ENCODE data around the gene RDH14. TPM values are rescaled to one million over a fixed set of nuclear protein-coding genes. Genes with fewer than 3 reads are reported as not detected.

Gene RDH14
- 30.1 and 30.9 TPM in 2 replicates for total RNA-seq

GRCh38 chr2:18560031-18560796, at the start of gene RDH14:
Gene RDH14, minus strand, starts transcription at chr2:18560653. Its CDS starts 81 bp downstream, at chr2:18560572.

DNA sequence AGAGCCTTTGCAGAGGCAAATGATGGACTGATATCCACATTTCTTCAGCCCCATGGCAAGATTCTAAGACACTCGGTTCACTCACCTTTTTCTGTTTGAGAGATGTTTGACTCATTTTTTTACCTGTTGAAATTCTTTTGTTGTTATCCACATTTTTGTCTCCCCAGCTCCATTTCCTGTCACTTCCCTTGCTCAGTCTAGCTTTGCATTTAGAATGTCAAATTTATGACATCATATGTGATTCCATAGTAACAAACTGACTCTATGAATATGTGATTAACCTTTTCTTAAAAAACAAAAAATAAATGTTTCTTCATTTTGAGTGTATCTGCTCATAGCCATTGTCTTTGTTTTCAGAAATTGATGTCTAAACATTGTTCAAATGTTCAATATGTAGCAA, 28.9 kb upstream of the RDH14 start, which contains the start of gene NT5C1B:
TSS of gene NT5C1B (minus strand) at position 216 of the 400 bp plus-strand sequence. CDS start at position 115, 101 bp downstream.

Other genes starting within 250 kb of the RDH14 start
- gene NT5C1B, start 28.9 kb upstream of the RDH14 start, total RNA-seq, result not detected in 2 replicates